Measurements from ENCODE around the gene MLLT6. TPM values are rescaled to one million over a fixed set of nuclear protein-coding genes. Genes with fewer than 3 reads are reported as not detected.

Gene MLLT6
- total and polyA plus RNA-seq, 2 of the 13 experiments (the other 11 are each of a cell fraction or from before 2014, with no cell fraction given), result 50.7 to 69.5 TPM

GRCh38 chr17:38667099-38667786, 37.8 kb upstream of the MLLT6 start (continued):
- TF ChIP-seq ZNF691 (CRISPR knock-in tag; IDR thresholded peaks at IDR 0.05; ENCODE audit: borderline replicate concordance, low read depth) (no peak), ZNF737 (CRISPR knock-in tag; IDR thresholded peaks at IDR 0.05; ENCODE audit: borderline replicate concordance) (no peak), ZNF790 (CRISPR knock-in tag; IDR thresholded peaks at IDR 0.05; ENCODE audit: borderline replicate concordance) (no peak), CERS6 (CRISPR knock-in tag; IDR thresholded peaks at IDR 0.05) (no peak), NR3C1 (CRISPR knock-in tag; IDR thresholded peaks at IDR 0.05) (no peak), ZNF260 (CRISPR knock-in tag; IDR thresholded peaks at IDR 0.05; ENCODE audit: borderline replicate concordance, low read depth) (no peak), ZNF75D (CRISPR knock-in tag; IDR thresholded peaks at IDR 0.05; ENCODE audit: borderline replicate concordance) (no peak), SNAPC4 (CRISPR knock-in tag; IDR thresholded peaks at IDR 0.05) (no peak), ZNF614 (CRISPR knock-in tag; IDR thresholded peaks at IDR 0.05; ENCODE audit: borderline replicate concordance) (peak; percentile 84; the same call in 1 of the 2 replicates), PRDM10 (CRISPR knock-in tag; IDR thresholded peaks at IDR 0.05; ENCODE audit: low read depth) (peak; percentile 66; the same call in 1 of the 2 replicates), TBX3 (IDR thresholded peaks at IDR 0.05; ENCODE audit: borderline replicate concordance) (no peak), ZNF414 (CRISPR knock-in tag; IDR thresholded peaks at IDR 0.05) (no peak), CREM (IDR thresholded peaks at IDR 0.05) (no peak), CREM (CRISPR knock-in tag; IDR thresholded peaks at IDR 0.05) (no peak)

All from HepG2 (cell line).